SK-N-MC (cell line): ENCODE data around the gene CFAP65.

Experiments
- EZH2 ChIP-seq: fragments of 200-600 bp; sonication (generic); IDR thresholded peaks from one replicate; pipeline ENCODE4 v1.6.1; 2017; ENCODE audit warnings: antibody characterized with exemption
- POLR2AphosphoS5 ChIP-seq: IDR thresholded peaks from 2 replicates; pipeline ENCODE4 v1.6.1; 2012; ENCODE audit warnings: mild to moderate bottlenecking, low read depth, low read length, borderline replicate concordance

- TF ChIP-seq POLR2AphosphoS5 = no peak
- no peak for TF ChIP-seq EZH2
Measured at GRCh38 chr2:219026946-219027345, 14.4 kb downstream of the CFAP65 start.
